Ovary (tissue), 9 donors: ENCODE results near the gene KRTAP5-5. TPM values are rescaled to one million over a fixed set of nuclear protein-coding genes. Genes with fewer than 3 reads are reported as not detected.

Experiments
- DNase-seq, 5 donors: peaks; one replicate each; pipeline ENCODE4 v3.0.0-alpha.2; 2019 to 2020
- H3K27ac ChIP-seq, 2 donors: fragments of 200-600 bp; one replicate each; pipeline versions ENCODE4 v1.5.1 to v1.8.0; 2019 to 2022
- H3K27me3 ChIP-seq: fragments of 200-600 bp; one replicate; pipeline ENCODE4 v1.8.0; 2022
- H3K36me3 ChIP-seq: fragments of 200-600 bp; sonication (generic); one replicate; pipeline ENCODE4 v1.5.1; 2019
- H3K4me1 ChIP-seq: one replicate; pipeline ENCODE4 v1.8.1; 2013; ENCODE audit warnings: mild to moderate bottlenecking, moderate library complexity; ENCODE audit not compliant: insufficient read depth
- H3K4me3 ChIP-seq: fragments of 200-600 bp; sonication (generic); one replicate; pipeline ENCODE4 v1.5.1; 2017
- H3K9me3 ChIP-seq, 2 donors: fragments of 200-600 bp in 1 of 2; sonication (generic) in 1 of 2; one replicate each; pipeline versions ENCODE4 v1.5.1 to v1.8.1; 2013 to 2019; ENCODE audit warnings: mild to moderate bottlenecking in 1 of 2, moderate library complexity in 1 of 2
- EP300 ChIP-seq: sonication (generic); formaldehyde crosslinking; IDR thresholded peaks from one replicate; pipeline ENCODE4 v1.6.1; 2017; ENCODE audit warnings: antibody characterized with exemption
- POLR2A ChIP-seq: fragments of 450-650 bp; IDR thresholded peaks from one replicate; pipeline ENCODE4 v1.6.1; 2017; ENCODE audit warnings: antibody characterized with exemption, mild to moderate bottlenecking, moderate library complexity
- WGBS, 3 donors: extraction: QIAGEN DNeasy Blood & Tissue Kit in 1 of 3; methylation state at CpG; one replicate each; pipeline versions ENCODE4 v1.1.5 to v1.1.7; 2013 to 2017; 5-methylcytosine and 5-hydroxymethylcytosine counted together
- intact Hi-C, 4 donors: fragments of 100-400 bp; cut with DNase I; formaldehyde crosslinking; loops; one replicate each; pipeline versions ENCODE4 v1.11.0 to v1.15.1; 2022 to 2023
- polyA plus RNA-seq, 2 donors: library from polyadenylated mRNA; stranded (reverse); fragments of 200-250 nt in 1 of 2; fragments of 350-450 nt in 1 of 2; fragmentation: Illumina TruSeq in 1 of 2; extraction: RNeasy Lipid Tissue Mini Kit (QIAGEN cat#74804) in 1 of 2; gene quantifications; one replicate each; pipeline ENCODE4 v1.2.3, GENCODE V29; 2013 to 2014
- total RNA-seq, 7 donors: library from RNA; depleted of rRNA in 2 of 7; stranded (reverse); fragments of >200 nt in 2 of 7; fragmentation: NEBNext Ultra II Directional in 3 of 7; extraction: Animal tissue kit (Norgen Biotek cat#: 25700) in 3 of 7; gene quantifications; one replicate each; pipeline versions ENCODE4 v1.1.0 to v1.2.4, GENCODE V29; 2016 to 2023
- TF ChIP-seq, protein P1 (sequence below), 3 donors: fragments of 450-650 bp in 2 of 3; fragments of 200-600 bp in 1 of 3; IDR thresholded peaks; one replicate each; pipeline versions ENCODE4 v1.5.1 to v1.8.0; 2016 to 2022; ENCODE audit warnings: antibody characterized with exemption in 3 of 3, mild to moderate bottlenecking in 1 of 3
- donor health status: DM: no; HTN: no; CAD: no; lungs with moderate emphysema.
- donor health status: DM: no; HTN: no; CAD: no.
- donor health status: Bipolar disorder and iron deficiency.
- donor health status: DM: yes; HTN: yes; CAD: no.
- donor health status: DM: no; HTN: no; CAD: no.
- donor health status: DM: yes; HTN: yes; CAD: no.

KRTAP5-5 gene
- total and polyA plus RNA-seq, 9 donors: not detected

- no peak for DNase-seq
- Histone ChIP-seq H3K36me3 (no peaks in the 10 kb centered on the region), H3K9me3 (no peaks in the 10 kb centered on the region), H3K4me1 (no peaks in the 10 kb centered on the region), H3K4me3 (no peak overlapping the region), H3K27me3 (no peaks in the 10 kb centered on the region), H3K27ac (no peak overlapping the region)
- intact Hi-C loops: no loop called here
- WGBS, 3 donors: 52 to 59% (median 53%) methylated on average over 32 of the region's 32 CpGs
- no peak for TF ChIP-seq POLR2A
- TF ChIP-seq EP300: no peak
- TF ChIP-seq, protein P1, sequence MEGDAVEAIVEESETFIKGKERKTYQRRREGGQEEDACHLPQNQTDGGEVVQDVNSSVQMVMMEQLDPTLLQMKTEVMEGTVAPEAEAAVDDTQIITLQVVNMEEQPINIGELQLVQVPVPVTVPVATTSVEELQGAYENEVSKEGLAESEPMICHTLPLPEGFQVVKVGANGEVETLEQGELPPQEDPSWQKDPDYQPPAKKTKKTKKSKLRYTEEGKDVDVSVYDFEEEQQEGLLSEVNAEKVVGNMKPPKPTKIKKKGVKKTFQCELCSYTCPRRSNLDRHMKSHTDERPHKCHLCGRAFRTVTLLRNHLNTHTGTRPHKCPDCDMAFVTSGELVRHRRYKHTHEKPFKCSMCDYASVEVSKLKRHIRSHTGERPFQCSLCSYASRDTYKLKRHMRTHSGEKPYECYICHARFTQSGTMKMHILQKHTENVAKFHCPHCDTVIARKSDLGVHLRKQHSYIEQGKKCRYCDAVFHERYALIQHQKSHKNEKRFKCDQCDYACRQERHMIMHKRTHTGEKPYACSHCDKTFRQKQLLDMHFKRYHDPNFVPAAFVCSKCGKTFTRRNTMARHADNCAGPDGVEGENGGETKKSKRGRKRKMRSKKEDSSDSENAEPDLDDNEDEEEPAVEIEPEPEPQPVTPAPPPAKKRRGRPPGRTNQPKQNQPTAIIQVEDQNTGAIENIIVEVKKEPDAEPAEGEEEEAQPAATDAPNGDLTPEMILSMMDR (IDR thresholded peaks at IDR 0.05): no peak
These were observed 10.7 kb downstream of the KRTAP5-5 start for GRCh38 chr11:1640076-1640946.

- Histone ChIP-seq H3K9me3 (no peaks in the 10 kb centered on the region), H3K27ac (no peak overlapping the region), H3K36me3 (no peaks in the 10 kb centered on the region), H3K4me3 (no peak overlapping the region), H3K27me3 (no peaks in the 10 kb centered on the region), H3K4me1 (no peaks in the 10 kb centered on the region)
- no peak for TF ChIP-seq POLR2A
- TF ChIP-seq EP300: no peak
- TF ChIP-seq, protein P1 (IDR thresholded peaks at IDR 0.05): no peak
- DNase-seq: no peak
- intact Hi-C loops: no loop called here
- WGBS, 3 donors: 67 to 77% (median 76%) methylated on average over 15 of the region's 15 CpGs
These were observed 11.5 kb downstream of the KRTAP5-5 start for GRCh38 chr11:1641096-1641495.

DNA sequence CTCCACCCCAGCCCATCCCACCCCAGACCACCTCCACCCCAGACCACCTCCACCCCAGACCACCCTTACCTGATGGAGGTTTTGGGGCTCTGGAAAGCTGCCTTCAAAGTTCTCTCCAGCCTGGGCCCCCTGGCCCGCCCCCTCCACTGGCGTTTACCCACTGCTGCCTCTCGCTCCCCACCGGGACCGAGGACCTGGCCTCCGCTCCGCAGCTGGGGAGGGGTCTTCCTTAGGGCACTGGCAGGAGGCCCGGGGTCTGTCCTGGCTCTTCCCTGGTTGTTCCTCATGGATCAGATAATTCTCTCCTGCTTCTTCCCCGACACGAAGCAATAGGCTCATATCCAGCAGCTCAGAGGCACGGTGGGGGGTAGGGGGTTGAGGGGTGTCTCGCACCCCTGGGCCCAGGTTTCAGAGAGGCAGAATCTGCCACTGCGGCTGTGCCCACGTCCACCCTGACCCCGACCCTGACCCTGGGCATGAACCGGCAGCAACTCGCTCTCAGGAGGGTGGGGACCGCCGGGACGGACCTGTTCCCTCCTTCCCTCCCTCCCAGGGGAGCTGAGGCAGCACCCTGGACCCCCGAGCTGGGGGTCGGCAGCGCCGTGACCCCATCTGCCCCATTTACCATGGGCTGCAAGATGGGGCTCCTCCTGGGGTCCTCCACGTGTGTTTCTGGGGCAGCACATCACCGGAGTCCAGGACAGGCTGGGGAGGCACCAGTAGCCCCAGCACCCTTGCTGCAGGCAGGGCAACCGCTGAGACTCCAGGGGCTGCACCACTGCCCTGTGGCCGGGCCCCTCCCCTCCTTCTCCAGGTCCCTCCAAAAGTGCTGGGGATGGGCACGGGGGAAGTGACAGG is 12.9 kb downstream of the KRTAP5-5 start:
- H3K4me3 ChIP-seq: no peak overlapping the region
- 63 to 66% (median 64%) methylated on average over 29 of the region's 29 CpGs for WGBS, 3 donors
- no peaks in the 10 kb centered on the region for H3K36me3 ChIP-seq
- no peak overlapping the region for H3K27ac ChIP-seq
- H3K4me1 ChIP-seq: no peaks in the 10 kb centered on the region
- TF ChIP-seq, protein P1 (IDR thresholded peaks at IDR 0.05): no peak
- no peak for TF ChIP-seq EP300
- no peaks in the 10 kb centered on the region for H3K27me3 ChIP-seq
- DNase-seq: no peak
- no peaks in the 10 kb centered on the region for H3K9me3 ChIP-seq
- intact Hi-C loops: no loop called here

DNA sequence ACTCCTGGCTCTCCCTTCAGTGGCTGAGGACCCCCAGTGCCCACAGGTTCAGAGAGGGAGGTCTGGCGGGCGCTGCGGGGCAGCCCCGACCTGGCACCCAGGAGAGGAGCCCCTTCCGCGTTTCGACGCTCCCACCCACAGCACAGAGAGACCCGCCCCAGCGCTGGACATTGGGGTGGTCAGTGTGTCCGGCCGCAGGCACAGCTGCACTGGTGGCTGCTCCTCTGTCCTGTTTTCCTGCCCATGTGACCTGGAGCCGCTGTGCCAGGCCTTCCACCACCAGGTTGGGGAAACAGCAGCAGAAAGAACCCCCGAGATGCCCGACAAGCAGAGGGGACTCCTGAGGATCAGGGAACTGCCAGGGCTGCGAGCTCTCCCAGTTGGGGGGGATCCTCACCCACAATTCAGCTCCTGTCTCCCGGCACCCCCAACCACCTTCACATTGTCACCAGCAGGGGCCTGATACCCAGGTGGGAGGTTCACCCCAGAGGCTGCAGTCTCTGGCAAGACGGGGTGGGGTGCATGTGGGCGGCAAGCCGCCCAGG is 13.6 kb downstream of the KRTAP5-5 start:
- no peaks in the 10 kb centered on the region for H3K27me3 ChIP-seq
- no peak overlapping the region for H3K27ac ChIP-seq
- no peak overlapping the region for H3K4me3 ChIP-seq
- intact Hi-C loops: no loop called here
- TF ChIP-seq POLR2A: no peak
- TF ChIP-seq, protein P1 (IDR thresholded peaks at IDR 0.05): no peak
- no peak for TF ChIP-seq EP300
- WGBS, 3 donors: 86 to 94% (median 92%) methylated on average over 15 to 20 of the region's 20 CpGs
- H3K4me1 ChIP-seq: no peaks in the 10 kb centered on the region
- H3K9me3 ChIP-seq: no peaks in the 10 kb centered on the region
- no peaks in the 10 kb centered on the region for H3K36me3 ChIP-seq
- no peak for DNase-seq
